Upper lobe of left lung (tissue), 4 donors: ENCODE measurements around the gene HAPLN1.

Experiments used
- EP300 ChIP-seq, 4 donors: sonication (generic); formaldehyde crosslinking; IDR thresholded peaks; one replicate each; pipeline ENCODE4 v1.5.1; 2017; ENCODE audit warnings: antibody characterized with exemption in 4 of 4, control low read depth in 2 of 4
- POLR2A ChIP-seq, 4 donors: fragments of 450-650 bp; IDR thresholded peaks; one replicate each; pipeline ENCODE4 v1.5.1; 2016 to 2017; ENCODE audit warnings: antibody characterized with exemption in 4 of 4, mild to moderate bottlenecking in 2 of 4
- POLR2AphosphoS5 ChIP-seq, 2 donors: sonication (generic); formaldehyde crosslinking; IDR thresholded peaks; one replicate each; pipeline ENCODE4 v1.5.1; 2017; ENCODE audit warnings: antibody characterized with exemption in 2 of 2
- TF ChIP-seq, protein P1 (sequence below), 6 experiments: fragments of 450-650 bp in 4 of 6; fragments of 200-600 bp in 2 of 6; sonication (generic) in 2 of 6; IDR thresholded peaks; one replicate each; pipeline ENCODE4 v1.5.1; 2016 to 2019; ENCODE audit warnings: antibody characterized with exemption in 6 of 6

DNA sequence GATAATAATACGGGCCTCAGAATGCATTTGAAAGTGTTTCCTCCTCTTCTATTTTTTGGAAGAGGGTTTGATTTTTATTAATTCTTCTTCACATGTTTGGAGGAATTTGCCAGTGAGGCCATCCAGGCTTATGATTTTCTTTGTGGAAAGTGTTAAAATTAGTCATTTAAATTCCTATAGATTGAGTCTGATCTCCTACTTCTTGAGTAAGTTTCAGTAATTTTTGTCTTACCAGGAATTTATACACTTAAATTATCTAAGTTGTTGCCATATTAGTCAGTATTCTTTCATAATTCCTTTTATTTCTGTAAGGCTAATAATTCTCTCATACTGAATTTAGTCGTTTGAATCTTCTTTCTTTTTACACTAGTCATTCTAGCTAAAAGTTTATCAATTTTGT lies 25.2 kb upstream of the HAPLN1 start:
- no peak for TF ChIP-seq POLR2AphosphoS5 (IDR thresholded peaks at IDR 0.05)
- TF ChIP-seq, protein P1, sequence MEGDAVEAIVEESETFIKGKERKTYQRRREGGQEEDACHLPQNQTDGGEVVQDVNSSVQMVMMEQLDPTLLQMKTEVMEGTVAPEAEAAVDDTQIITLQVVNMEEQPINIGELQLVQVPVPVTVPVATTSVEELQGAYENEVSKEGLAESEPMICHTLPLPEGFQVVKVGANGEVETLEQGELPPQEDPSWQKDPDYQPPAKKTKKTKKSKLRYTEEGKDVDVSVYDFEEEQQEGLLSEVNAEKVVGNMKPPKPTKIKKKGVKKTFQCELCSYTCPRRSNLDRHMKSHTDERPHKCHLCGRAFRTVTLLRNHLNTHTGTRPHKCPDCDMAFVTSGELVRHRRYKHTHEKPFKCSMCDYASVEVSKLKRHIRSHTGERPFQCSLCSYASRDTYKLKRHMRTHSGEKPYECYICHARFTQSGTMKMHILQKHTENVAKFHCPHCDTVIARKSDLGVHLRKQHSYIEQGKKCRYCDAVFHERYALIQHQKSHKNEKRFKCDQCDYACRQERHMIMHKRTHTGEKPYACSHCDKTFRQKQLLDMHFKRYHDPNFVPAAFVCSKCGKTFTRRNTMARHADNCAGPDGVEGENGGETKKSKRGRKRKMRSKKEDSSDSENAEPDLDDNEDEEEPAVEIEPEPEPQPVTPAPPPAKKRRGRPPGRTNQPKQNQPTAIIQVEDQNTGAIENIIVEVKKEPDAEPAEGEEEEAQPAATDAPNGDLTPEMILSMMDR (IDR thresholded peaks at IDR 0.05) = no peak
- no peak for TF ChIP-seq POLR2A (IDR thresholded peaks at IDR 0.05)
- no peak for TF ChIP-seq EP300 (IDR thresholded peaks at IDR 0.05)
